ENCODE results near the gene PAK1. TPM values are rescaled to one million over a fixed set of nuclear protein-coding genes. Genes with fewer than 3 reads are reported as not detected.
"Not testable (repeated sequence)": the region's sequence is repeated elsewhere in the genome, so short reads cannot be mapped to it uniquely, and the experiment has no call there.

PAK1 gene
- polyA plus RNA-seq (2013, experiment 1 of 2; ENCODE audit: insufficient read length): 40.3 TPM
- 40.5 TPM for polyA plus RNA-seq (2013, experiment 2 of 2; ENCODE audit: insufficient read length)

- peak; percentile 87 for DNase-seq
Observed at GRCh38 chr11:77473801-77474683, at the start of gene PAK1. Gene PAK1, minus strand, starts transcription at chr11:77474094. Its CDS starts 81,574 bp downstream, at chr11:77392520.

- DNase-seq: peak; percentile 65
Observed at GRCh38 chr11:77522215-77522614, 48.3 kb upstream of the PAK1 start.

GRCh38 chr11:77519847-77520246, 46.0 kb upstream of the PAK1 start:
- DNase-seq: no peak

- no peak for DNase-seq
Observed at GRCh38 chr11:77518471-77518870, 44.6 kb upstream of the PAK1 start.

GRCh38 chr11:77517753-77518152, 43.9 kb upstream of the PAK1 start:
- no peak for DNase-seq

- no peak for DNase-seq
Observed at GRCh38 chr11:77517226-77517625, 43.3 kb upstream of the PAK1 start.

- no peak for DNase-seq
Observed at GRCh38 chr11:77515483-77515882, 41.6 kb upstream of the PAK1 start.

- DNase-seq: no peak
Observed at GRCh38 chr11:77515063-77515462, 41.2 kb upstream of the PAK1 start.

GRCh38 chr11:77512092-77512491, 38.2 kb upstream of the PAK1 start:
- DNase-seq: no peak

- DNase-seq: no peak
Observed at GRCh38 chr11:77510851-77511250, 37.0 kb upstream of the PAK1 start.

- no peak for DNase-seq
Observed at GRCh38 chr11:77510095-77510494, 36.2 kb upstream of the PAK1 start.

GRCh38 chr11:77508019-77508418, 34.1 kb upstream of the PAK1 start:
- DNase-seq: no peak

- DNase-seq: peak; percentile 46
Observed at GRCh38 chr11:77506857-77507256, 33.0 kb upstream of the PAK1 start.

GRCh38 chr11:77505956-77506355, 32.1 kb upstream of the PAK1 start:
- no peak for DNase-seq

- DNase-seq: peak; percentile 52
Observed at GRCh38 chr11:77503006-77503405, 29.1 kb upstream of the PAK1 start.

- DNase-seq: peak; percentile 16
Observed at GRCh38 chr11:77502346-77502905, 28.5 kb upstream of the PAK1 start.

- DNase-seq: no peak
Observed at GRCh38 chr11:77501758-77502157, 27.9 kb upstream of the PAK1 start.

GRCh38 chr11:77497368-77497767, 23.5 kb upstream of the PAK1 start:
- peak; percentile 9 for DNase-seq

GRCh38 chr11:77495526-77495925, 21.6 kb upstream of the PAK1 start:
- DNase-seq: no peak

GRCh38 chr11:77490035-77490434, 16.1 kb upstream of the PAK1 start:
- DNase-seq: not testable (repeated sequence)

- no peak for DNase-seq
Observed at GRCh38 chr11:77487790-77488189, 13.9 kb upstream of the PAK1 start.

GRCh38 chr11:77479746-77480352, 6.0 kb upstream of the PAK1 start:
- DNase-seq: no peak

- DNase-seq: no peak
Observed at GRCh38 chr11:77475206-77475605, 1.3 kb upstream of the PAK1 start.

GRCh38 chr11:77474684-77475060, 778 bp upstream of the PAK1 start:
- no peak for DNase-seq
